GM18907 (cell line): ENCODE results near the gene CCNF.
"Not testable (repeated sequence)": the region's sequence is repeated elsewhere in the genome, so short reads cannot be mapped to it uniquely, and the experiment has no call there.

Experiments
- ATAC-seq: cut with Tn5 transposase; IDR thresholded peaks from one replicate; pipeline ENCODE4 v1.9.1; 2021; ENCODE audit warnings: mild to moderate bottlenecking, moderate library complexity; ENCODE audit not compliant: unreplicated experiment

Gene CCNF

DNA sequence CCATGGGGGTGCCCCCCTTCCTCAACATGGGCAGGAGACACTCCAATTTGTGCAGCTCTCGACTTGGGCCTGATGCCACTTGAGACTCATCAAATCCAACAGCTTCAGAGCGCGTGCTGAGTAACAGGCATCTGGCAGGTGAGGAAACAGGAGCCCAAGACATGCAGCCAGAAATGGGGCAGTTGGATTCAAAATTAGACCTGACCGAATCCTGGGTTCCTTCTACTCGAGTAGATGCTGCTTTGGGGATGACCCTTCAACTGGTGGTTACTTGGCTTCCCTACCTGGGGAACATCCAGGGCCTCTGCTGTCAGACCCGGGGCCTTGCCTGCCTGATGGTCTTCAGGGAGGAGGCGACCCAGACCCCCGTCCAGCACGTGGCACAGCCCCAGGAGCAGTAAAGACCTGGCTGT lies 41.4 kb downstream of the CCNF start:
- ATAC-seq, result no peak

DNA sequence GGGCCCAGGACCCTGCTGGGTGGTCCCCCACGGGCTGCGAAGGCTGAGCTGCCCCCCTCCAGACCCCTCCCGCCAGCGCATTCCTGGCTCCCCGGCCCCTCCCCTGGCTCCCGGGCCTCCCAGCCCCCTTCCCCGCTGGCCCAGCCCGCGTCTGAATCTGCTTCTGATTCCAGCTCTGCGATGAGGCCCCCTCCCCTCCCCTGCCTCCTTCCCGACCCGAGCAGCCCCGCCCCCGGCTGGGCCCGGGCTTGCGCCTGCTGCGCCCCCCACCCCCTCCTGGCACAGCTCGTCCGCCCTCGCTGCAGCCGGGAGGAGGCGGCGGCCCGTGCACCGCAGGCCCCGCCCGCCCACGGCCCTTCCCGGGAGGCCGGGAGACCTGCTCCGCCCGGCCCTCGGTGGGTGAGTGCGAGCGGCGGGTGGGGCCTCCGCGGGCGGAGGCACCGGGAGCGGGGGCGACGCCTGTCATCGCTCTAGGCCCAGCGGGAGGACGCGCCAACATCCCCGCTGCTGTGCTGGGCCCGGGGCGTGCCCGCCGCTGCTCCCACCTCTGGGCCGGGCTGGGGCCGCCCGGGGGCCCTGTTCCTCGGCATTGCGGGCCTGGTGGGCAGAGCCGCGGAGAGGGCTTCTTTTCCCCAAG lies 41.9 kb downstream of the CCNF start, which contains the start of gene NTN3:
Gene NTN3 (plus strand): TSS at position 282 of the 637 bp plus-strand sequence. CDS start 405 bp downstream, outside the sequence.
- no peak for ATAC-seq

- no peak for ATAC-seq
Observed at GRCh38 chr16:2471653-2472487, 42.6 kb downstream of the CCNF start.

DNA sequence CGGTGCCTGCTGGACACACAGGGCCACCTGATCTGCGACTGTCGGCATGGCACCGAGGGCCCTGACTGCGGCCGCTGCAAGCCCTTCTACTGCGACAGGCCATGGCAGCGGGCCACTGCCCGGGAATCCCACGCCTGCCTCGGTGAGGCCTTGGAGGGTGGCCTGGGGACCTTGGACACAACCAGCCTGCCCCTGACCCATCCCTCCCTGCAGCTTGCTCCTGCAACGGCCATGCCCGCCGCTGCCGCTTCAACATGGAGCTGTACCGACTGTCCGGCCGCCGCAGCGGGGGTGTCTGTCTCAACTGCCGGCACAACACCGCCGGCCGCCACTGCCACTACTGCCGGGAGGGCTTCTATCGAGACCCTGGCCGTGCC lies 43.2 kb downstream of the CCNF start:
- no peak for ATAC-seq

GRCh38 chr16:2472885-2473445 lies 43.7 kb downstream of the CCNF start:
- ATAC-seq, result no peak

- ATAC-seq, result no peak
Observed at GRCh38 chr16:2473446-2473926, 44.2 kb downstream of the CCNF start.

DNA sequence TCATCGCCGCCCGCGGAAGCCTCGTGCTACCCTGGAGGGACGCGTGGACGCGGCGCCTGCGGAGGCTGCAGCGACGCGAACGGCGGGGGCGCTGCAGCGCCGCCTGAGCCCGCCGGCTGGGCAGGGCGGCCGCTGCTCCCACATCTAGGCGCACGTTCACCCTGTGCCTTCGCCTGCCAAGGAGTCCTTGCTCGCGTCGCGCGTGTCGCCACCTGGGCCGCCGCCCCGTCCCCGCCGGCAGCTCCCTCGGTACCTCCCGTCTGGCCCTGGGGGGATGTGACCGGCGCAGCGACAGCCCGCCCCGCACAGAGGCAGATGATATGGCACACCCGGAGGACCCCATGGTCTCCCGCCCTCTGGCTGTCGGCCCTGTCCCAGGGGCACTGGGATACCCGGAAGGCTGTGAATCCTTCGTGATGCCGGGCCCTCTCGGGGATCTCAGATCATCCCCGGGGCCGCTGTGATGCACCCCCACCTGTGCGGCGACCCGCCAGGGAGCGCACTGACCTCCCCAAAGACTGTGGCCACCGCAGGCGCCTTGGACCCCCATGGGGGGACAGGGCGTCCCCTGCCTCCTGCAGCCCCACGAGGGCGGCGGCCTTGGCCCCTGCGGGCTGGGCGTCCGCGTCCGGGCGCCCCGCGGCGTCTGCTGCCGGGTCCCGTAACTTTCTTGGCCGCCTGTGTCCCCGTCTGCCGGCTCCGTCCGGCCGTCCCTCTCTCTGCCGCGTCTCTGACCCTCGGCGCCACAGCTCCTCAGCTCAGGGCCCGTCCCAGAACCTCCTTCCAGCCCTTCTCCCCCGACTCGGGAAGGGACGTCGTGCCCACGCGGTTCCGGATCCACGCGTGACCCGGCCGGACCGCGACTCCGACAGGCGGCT lies 45.0 kb downstream of the CCNF start:
- peak; percentile 27 for ATAC-seq

- ATAC-seq, result peak; percentile 55
Observed at GRCh38 chr16:2474877-2475412, 45.7 kb downstream of the CCNF start, which contains the start of gene TBC1D24. TSS of gene TBC1D24 (plus strand) at chr16:2475127. CDS start at chr16:2496149, 21,022 bp downstream.

GRCh38 chr16:2475413-2476344 lies 46.4 kb downstream of the CCNF start:
- ATAC-seq, result no peak

GRCh38 chr16:2476345-2476720 lies 47.1 kb downstream of the CCNF start:
- no peak for ATAC-seq

DNA sequence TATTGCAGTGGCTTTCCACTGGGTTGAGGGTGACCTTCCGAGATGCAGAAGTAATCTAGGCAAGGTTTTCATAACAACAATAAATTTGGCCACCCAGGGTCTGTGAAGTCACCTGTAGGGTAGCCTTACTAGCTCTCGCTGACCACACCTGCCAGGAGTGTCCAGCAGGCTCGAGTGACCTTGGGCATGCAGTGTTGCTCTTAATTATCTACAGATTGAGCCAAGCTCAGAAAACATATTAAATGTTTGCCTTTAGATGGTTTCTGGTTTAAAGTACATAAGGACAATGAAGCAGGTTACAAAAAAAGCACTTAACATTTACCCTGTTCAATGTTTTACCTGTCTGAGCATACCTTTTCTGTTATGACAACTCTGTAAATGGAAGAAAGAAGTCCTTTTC lies 47.5 kb downstream of the CCNF start:
- ATAC-seq, result no peak

DNA sequence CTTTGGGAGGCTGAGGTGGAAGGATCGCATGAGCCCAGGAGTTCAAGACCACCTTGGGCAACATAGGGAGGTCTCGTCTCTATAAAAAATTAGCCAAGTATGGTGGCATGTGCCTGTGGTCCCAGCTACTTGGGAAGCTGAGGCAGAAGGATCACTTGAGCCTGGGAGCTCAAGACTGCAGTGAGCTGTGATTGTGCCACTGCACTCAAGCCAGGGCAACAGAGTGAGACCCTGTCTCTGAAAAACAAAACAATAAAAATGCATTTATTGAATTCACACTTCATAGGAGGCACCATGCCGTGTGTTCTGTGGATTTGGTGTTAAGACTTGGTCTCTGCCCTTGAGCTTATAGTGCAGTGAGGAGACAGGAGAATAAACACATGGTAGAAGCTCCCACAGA lies 48.1 kb downstream of the CCNF start:
- no peak for ATAC-seq

GRCh38 chr16:2478279-2478678 lies 49.0 kb downstream of the CCNF start:
- no peak for ATAC-seq

DNA sequence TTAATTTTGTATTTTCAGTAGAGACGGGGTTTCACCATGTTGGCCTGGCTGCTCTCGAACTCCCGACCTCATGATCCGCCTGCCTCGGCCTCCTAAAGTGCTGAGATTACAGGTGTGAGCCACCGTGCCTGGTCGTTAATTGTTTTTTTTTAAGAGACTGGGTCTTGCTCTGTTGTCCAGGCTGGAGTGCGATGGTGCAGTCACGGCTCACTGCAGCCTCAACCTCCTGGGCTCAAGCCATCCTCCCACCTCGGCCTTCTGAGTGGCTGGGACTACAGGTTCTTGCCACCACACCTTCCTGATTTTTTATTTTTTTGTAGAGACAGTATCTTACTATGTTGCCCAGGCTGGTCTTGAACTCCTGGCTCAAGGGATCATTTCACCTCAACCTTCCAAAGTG lies 50.7 kb downstream of the CCNF start:
- ATAC-seq, result not testable (repeated sequence)

- ATAC-seq, result no peak
Observed at GRCh38 chr16:2480948-2481347, 51.7 kb downstream of the CCNF start.

DNA sequence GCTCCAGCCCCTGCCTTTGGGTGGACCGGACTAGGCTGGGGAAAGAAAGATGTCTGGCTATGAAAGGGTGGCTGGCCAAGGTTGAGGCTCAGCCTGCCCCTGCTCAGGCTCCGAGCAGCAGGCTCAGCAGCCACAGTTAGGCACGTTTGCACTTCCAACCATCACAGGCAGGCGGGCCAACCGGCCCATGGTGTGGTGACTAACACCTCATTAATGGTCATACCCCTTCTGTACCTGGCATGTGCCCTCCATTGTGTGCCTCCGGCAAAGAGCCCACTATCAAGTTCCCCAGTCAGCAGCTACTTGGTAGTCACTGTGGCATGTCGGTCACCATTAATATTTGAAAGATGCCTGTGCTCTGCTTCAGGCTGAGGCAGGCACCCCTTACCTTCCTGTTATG lies 52.4 kb downstream of the CCNF start:
- no peak for ATAC-seq

- ATAC-seq, result no peak
Observed at GRCh38 chr16:2482249-2482648, 53.0 kb downstream of the CCNF start.

DNA sequence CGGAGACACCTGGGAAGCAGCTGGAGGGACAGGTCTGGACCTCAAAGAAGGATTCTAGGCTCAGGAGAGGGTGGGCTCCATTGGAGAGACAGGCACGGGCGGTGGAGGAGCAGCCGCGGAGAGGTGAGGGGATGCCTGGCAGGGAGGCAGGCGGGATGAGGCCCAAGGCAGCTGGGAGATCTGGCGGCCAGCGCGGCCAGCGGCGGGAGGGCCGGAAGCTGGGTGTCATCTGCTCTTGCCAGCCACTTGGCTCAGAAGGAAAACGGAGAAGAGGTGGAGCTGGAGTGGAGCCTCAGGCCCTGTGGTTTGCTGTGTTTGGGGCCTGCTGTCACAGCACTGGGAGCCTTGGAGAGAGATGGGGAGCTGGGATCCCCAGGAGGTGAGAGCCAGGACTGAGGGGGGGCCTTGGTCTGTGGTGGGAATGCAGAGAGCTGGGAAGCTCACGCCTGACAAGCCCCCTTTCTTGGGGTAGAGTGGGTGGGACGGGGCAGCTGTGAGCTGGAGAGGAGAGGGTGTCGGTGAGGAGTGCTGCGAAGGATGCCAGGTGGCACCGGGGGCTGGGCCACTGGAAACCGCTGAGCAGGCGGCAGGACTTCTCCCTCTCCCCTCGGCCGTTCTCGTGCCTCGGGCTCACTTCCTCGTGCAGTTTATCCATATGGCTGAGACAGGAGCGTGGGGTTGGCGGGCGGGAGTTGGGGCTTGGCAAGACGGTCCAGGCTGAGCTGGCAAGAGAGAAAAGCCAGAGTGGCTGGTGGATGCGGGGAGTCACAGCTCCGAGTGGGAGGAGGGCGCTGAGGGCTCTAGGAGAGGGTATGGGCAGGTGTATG lies 53.7 kb downstream of the CCNF start:
- no peak for ATAC-seq
